K562 (cell line): Measurements from ENCODE around the gene GATA2. TPM values are rescaled to one million over a fixed set of nuclear protein-coding genes. Genes with fewer than 3 reads are reported as not detected.

Source experiments
- SPI1 ChIP-seq: IDR thresholded peaks from 2 replicates; pipeline ENCODE4 v1.6.1; 2011; ENCODE audit warnings: low read depth, low read length, control low read depth, borderline replicate concordance
- ZBTB33 ChIP-seq: sonication (generic); formaldehyde crosslinking; IDR thresholded peaks from 2 replicates; pipeline ENCODE4 v1.8.1; 2023; ENCODE audit warnings: mild to moderate bottlenecking, missing genetic modification reagents
- polyA plus RNA-seq, 8 experiments: library from polyadenylated mRNA; depleted of rRNA in 4 of 8; stranded (reverse) in 5 of 8; unstranded in 3 of 8; fragments of >200 nt; fragmentation: Nextera tagmentation in 2 of 8; fragmentation: Illumina TruSeq in 1 of 8; extraction: Ambion mirVana in 2 of 8; extraction: Trizol in 1 of 8; gene quantifications; 2 replicates each; pipeline versions ENCODE4 v1.2.1 to v1.2.3, GENCODE V29; 2011 to 2014; ENCODE audit warnings: inconsistent platforms in 1 of 8, missing spikeins in 1 of 8
- total RNA-seq, 7 experiments: library from RNA; depleted of rRNA in 6 of 7; stranded (reverse); fragments of >200 nt in 6 of 7; fragmentation: Illumina TruSeq in 2 of 7; extraction: Trizol in 2 of 7; gene quantifications; 2 replicates each; pipeline versions ENCODE4 v1.2.1 to v1.2.3, GENCODE V29; 2011 to 2021; ENCODE audit warnings: low replicate concordance in 1 of 7
- TF ChIP-seq, protein P1 (sequence below), 2 experiments: fragments of 450-650 bp; formaldehyde crosslinking in 1 of 2; IDR thresholded peaks; 2 replicates each; pipeline versions ENCODE4 v1.4.0 to v1.6.1; 2014 to 2020; ENCODE audit warnings: mild to moderate bottlenecking in 2 of 2, borderline replicate concordance in 1 of 2, low read depth in 1 of 2
- TF ChIP-seq, protein P2 (sequence below), 3 experiments: IDR thresholded peaks in 2 of 3; conservative IDR thresholded peaks in 1 of 3; 2 replicates each; pipeline ENCODE4 v1.5.1; 2011 to 2012; ENCODE audit warnings: low read length in 3 of 3, mild to moderate bottlenecking in 3 of 3, control low read depth in 2 of 3, improper control_type of control experiment in 1 of 3, inconsistent platforms in 1 of 3, low read depth in 1 of 3, mixed read lengths in 1 of 3, moderate library complexity in 1 of 3; ENCODE audit not compliant: insufficient read depth in 2 of 3

The GATA2 gene
- total and polyA plus RNA-seq, 9 of the 15 experiments (the other 6 are each of a cell fraction or from before 2014, with no cell fraction given), result 8.5 to 218 (median 50.8) TPM

- TF ChIP-seq, protein P1, sequence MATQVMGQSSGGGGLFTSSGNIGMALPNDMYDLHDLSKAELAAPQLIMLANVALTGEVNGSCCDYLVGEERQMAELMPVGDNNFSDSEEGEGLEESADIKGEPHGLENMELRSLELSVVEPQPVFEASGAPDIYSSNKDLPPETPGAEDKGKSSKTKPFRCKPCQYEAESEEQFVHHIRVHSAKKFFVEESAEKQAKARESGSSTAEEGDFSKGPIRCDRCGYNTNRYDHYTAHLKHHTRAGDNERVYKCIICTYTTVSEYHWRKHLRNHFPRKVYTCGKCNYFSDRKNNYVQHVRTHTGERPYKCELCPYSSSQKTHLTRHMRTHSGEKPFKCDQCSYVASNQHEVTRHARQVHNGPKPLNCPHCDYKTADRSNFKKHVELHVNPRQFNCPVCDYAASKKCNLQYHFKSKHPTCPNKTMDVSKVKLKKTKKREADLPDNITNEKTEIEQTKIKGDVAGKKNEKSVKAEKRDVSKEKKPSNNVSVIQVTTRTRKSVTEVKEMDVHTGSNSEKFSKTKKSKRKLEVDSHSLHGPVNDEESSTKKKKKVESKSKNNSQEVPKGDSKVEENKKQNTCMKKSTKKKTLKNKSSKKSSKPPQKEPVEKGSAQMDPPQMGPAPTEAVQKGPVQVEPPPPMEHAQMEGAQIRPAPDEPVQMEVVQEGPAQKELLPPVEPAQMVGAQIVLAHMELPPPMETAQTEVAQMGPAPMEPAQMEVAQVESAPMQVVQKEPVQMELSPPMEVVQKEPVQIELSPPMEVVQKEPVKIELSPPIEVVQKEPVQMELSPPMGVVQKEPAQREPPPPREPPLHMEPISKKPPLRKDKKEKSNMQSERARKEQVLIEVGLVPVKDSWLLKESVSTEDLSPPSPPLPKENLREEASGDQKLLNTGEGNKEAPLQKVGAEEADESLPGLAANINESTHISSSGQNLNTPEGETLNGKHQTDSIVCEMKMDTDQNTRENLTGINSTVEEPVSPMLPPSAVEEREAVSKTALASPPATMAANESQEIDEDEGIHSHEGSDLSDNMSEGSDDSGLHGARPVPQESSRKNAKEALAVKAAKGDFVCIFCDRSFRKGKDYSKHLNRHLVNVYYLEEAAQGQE (IDR thresholded peaks at IDR 0.05; ENCODE audit: borderline replicate concordance), result peak; percentile 25; the same call in 1 of the 2 replicates
- TF ChIP-seq, protein P1 (CRISPR knock-in tag; IDR thresholded peaks at IDR 0.05; ENCODE audit: low read depth), result no peak
- TF ChIP-seq SPI1, result no peak
- TF ChIP-seq ZBTB33 (CRISPR knock-in tag), result peak; percentile 58; the same call in 1 of the 2 replicates
- TF ChIP-seq, protein P2, sequence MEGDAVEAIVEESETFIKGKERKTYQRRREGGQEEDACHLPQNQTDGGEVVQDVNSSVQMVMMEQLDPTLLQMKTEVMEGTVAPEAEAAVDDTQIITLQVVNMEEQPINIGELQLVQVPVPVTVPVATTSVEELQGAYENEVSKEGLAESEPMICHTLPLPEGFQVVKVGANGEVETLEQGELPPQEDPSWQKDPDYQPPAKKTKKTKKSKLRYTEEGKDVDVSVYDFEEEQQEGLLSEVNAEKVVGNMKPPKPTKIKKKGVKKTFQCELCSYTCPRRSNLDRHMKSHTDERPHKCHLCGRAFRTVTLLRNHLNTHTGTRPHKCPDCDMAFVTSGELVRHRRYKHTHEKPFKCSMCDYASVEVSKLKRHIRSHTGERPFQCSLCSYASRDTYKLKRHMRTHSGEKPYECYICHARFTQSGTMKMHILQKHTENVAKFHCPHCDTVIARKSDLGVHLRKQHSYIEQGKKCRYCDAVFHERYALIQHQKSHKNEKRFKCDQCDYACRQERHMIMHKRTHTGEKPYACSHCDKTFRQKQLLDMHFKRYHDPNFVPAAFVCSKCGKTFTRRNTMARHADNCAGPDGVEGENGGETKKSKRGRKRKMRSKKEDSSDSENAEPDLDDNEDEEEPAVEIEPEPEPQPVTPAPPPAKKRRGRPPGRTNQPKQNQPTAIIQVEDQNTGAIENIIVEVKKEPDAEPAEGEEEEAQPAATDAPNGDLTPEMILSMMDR (IDR thresholded peaks at IDR 0.05 in 2 of 3, conservative IDR thresholded peaks at IDR 0.05 in 1 of 3; ENCODE audit: insufficient read depth in 2 of 3, low read depth in 1 of 3, low read length in 3 of 3), result peak in 1 of 3 experiments; percentile 15; a peak in 2 of 6 replicates
Observed at GRCh38 chr3:128432971-128433836, 59.8 kb downstream of the GATA2 start (continued).
